Astrocyte of the hippocampus (primary cell): ENCODE measurements around the gene IER5.
A peak's percentile ranks its signal among the peaks of the same experiment; 100 is the strongest.
"Not testable (repeated sequence)": the region's sequence is repeated elsewhere in the genome, so short reads cannot be mapped to it uniquely, and the experiment has no call there.

Source experiments
- DNase-seq: peaks from one replicate; pipeline ENCODE4 v3.0.0; 2011; ENCODE audit warnings: low read depth, low spot score

IER5 gene

GRCh38 chr1:181088079-181089016 is at the start of gene IER5:
TSS of gene IER5 (plus strand) at chr1:181088700. CDS start at chr1:181088903, 203 bp downstream.
- DNase-seq, result peak; percentile 98

GRCh38 chr1:181040284-181040865 is 48.1 kb upstream of the IER5 start:
- no peak for DNase-seq

GRCh38 chr1:181043025-181043888 is 45.2 kb upstream of the IER5 start:
- no peak for DNase-seq

GRCh38 chr1:181044449-181044966 is 44.0 kb upstream of the IER5 start:
- DNase-seq, result peak; percentile 33

- DNase-seq, result not testable (repeated sequence)
These were observed 42.6 kb upstream of the IER5 start for GRCh38 chr1:181045946-181046345.

GRCh38 chr1:181049378-181049777 is 39.1 kb upstream of the IER5 start:
- DNase-seq, result no peak

GRCh38 chr1:181050922-181051321 is 37.6 kb upstream of the IER5 start:
- DNase-seq, result no peak

GRCh38 chr1:181056560-181056959 is 31.9 kb upstream of the IER5 start:
- no peak for DNase-seq

- no peak for DNase-seq
These were observed 31.4 kb upstream of the IER5 start for GRCh38 chr1:181057079-181057478.

GRCh38 chr1:181059435-181059834 is 29.1 kb upstream of the IER5 start:
- no peak for DNase-seq

- DNase-seq, result no peak
These were observed 28.4 kb upstream of the IER5 start for GRCh38 chr1:181060066-181060465.

- DNase-seq, result not testable (repeated sequence)
These were observed 27.6 kb upstream of the IER5 start for GRCh38 chr1:181060947-181061346.

GRCh38 chr1:181061487-181061886 is 27.0 kb upstream of the IER5 start:
- no peak for DNase-seq

- DNase-seq, result no peak
These were observed 26.3 kb upstream of the IER5 start for GRCh38 chr1:181061891-181062835.

- no peak for DNase-seq
These were observed 25.6 kb upstream of the IER5 start for GRCh38 chr1:181062836-181063428.

GRCh38 chr1:181064011-181064623 is 24.4 kb upstream of the IER5 start:
- no peak for DNase-seq

- DNase-seq, result no peak
These were observed 23.8 kb upstream of the IER5 start for GRCh38 chr1:181064702-181065101.

- peak; percentile 85 for DNase-seq
These were observed 14.9 kb upstream of the IER5 start for GRCh38 chr1:181073638-181074037.

GRCh38 chr1:181075766-181076350 is 12.6 kb upstream of the IER5 start:
- DNase-seq, result no peak
